HG03159 (cell line): ENCODE results near the gene LRRC4B.

Experiments used
- ATAC-seq: cut with Tn5 transposase; IDR thresholded peaks from one replicate; pipeline ENCODE4 v1.9.1; 2021; ENCODE audit warnings: mild to moderate bottlenecking, moderate library complexity; ENCODE audit not compliant: unreplicated experiment

Gene LRRC4B

DNA sequence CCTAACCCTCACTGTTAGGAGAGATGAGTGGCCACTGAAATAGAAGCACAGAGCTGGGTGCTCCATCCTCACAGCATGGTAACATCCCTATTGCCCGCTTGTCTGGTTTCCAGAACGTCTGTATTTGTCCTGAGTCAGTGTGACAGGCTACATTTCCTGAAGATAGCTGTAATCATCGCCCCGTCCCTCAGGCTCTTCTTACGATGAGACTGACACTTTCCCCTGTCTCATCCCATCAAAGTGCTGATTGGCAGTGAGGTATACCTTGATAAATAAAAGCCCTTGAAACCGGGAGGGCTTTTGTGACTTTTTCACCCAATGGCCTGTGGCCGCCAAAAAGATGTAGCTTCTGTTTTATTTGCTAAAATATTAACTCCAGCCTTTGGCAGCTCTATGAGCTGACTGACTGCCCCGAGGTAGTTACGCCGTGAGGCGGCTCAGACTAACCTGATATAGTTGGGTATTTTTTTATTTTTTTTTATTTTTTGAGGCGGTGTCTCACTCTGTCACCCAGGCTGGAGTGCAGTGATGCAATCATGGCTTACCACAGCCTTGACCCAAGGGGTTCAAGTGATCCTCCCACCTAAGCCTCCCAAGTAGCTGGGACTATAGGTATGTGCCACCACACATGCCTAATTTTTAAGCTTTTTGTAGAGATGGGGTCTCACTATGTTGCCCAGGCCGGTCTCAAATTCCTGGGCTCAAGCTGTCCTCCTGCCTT, 5.7 kb upstream of the LRRC4B start:
- ATAC-seq: no peak

DNA sequence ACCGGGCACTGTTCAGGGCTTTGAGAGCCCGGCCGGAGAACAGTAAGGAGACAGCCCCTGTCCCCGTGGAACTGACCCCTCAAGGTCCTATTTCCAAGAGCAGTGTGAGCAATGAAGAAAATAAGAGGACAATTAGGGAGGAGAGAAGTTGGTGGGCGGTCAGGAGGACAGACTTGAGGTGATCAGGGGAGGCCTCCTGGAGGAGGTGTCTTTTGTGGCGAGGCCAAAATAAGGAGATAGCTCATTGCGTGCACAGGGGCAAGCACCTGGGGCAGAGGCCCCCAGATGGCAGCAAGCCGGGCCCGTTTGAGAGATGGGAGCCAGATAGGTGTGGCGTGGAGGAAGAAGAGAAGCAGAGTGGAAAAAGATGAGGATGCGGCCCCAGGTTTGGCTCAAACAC, 2.8 kb upstream of the LRRC4B start:
- no peak for ATAC-seq

DNA sequence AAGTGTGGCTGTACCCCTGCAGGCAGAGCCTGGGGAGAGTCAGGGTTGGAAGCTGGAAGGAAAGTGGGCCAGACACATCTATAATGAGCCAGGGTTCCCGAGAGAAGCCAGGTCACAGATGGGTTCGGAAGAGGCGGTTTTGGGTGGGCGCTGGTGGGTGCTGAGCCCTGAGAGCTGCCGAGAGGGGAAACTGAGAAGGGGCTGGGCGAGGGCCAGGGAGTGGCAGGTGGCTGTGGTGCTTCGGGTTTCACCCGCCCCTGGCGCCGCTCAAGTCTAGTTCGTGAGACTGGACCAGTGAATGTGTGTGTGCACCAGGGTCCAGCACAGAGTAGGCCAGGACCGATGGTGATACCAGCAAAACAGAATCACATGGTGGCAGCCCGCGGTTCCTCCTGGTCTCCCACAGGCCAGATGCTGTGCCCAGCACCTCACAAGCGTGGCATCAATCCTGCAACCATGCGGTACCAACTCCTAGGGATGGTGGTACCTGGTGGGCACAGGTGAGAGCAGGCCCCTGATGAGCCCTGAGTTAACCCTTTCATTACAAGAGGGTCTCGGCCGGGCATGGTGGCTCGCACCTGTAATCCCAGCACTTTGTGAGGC, 1.8 kb upstream of the LRRC4B start:
- ATAC-seq: no peak

DNA sequence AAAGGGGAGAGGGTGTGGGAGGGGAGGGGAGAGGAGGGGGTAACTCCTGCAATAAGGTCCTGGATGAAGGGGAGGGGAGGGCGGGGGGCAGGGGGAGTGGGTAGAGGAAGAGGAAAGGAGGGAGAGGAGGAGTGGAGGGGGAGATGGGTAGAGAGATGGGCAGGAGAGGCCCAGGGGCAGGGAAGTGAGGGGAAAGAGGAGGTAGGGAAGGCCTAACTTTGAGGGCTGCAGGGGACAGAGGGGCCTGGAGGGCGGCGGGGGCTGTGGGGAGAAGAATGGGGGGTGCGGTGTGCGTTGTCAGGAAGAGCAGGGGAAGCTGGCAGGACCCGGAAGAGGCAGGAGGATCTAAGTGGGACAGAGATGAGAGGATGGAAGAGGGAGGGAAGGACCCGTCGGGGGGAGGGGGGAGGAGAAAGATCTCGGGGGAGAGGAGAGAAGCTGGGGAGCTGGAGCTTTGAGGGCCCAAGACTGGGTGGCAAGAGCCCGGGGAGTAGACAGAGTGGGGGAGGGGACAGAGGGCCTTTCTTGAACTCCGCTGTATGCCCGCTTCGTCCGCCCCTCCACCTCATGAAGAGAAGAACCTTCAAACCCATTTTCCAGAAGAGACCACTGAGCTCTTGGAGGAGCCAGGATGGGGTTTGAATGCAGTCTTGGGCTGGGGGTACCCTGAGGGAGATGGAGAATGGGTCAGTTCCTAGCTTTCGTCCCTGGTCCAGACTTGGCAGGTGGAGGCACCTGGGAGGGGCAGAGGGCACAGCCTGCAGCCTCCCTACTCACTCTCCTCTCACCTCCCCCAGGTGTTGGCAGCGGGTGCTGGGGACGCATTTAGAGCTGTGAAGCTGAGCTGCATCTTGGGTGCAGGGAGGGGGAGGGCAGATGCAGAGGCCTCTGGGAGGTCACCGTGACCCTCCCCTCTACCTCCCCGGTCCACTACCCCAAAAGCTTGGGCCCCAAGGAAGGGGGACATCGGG, 778 bp upstream of the LRRC4B start:
- no peak for ATAC-seq

DNA sequence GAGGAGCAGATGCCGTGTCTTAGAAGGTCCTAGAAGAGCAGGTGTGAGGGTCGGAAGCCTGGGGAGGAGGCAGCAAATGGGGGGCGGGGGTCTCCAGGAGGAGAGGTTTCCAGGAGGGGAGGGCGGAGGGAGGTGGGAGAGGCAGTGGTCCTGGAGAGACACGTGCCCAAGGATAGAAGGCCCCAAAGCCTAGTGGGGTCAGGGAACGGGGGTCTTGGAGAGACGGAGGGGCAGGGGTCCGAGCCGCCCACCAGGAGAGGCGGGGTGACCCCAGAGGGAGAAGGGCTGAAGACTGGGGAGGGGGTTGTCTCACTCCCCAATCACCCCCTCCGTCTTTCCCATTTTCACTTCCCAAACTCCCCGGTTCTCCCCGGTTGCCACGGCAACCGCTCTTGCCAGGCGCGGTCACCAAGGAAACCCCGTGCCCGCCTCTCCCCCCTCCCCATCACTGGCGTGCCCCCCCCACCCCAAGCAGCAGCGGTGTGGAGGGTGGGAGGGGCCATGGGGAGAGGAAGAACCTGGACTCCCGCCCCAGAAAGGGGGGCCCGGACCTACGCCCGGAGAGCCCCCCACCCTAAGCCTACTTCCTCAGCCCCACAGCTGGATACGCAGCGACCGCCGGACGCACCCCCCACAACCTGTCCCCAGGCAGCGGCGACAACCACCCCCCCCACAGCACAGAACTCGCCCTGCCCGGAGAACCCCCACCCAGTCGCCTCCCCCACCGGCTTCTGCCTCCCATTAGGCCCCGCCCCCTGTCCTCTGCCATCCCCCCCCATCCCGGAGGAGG, 988 bp downstream of the LRRC4B start:
- ATAC-seq: no peak

DNA sequence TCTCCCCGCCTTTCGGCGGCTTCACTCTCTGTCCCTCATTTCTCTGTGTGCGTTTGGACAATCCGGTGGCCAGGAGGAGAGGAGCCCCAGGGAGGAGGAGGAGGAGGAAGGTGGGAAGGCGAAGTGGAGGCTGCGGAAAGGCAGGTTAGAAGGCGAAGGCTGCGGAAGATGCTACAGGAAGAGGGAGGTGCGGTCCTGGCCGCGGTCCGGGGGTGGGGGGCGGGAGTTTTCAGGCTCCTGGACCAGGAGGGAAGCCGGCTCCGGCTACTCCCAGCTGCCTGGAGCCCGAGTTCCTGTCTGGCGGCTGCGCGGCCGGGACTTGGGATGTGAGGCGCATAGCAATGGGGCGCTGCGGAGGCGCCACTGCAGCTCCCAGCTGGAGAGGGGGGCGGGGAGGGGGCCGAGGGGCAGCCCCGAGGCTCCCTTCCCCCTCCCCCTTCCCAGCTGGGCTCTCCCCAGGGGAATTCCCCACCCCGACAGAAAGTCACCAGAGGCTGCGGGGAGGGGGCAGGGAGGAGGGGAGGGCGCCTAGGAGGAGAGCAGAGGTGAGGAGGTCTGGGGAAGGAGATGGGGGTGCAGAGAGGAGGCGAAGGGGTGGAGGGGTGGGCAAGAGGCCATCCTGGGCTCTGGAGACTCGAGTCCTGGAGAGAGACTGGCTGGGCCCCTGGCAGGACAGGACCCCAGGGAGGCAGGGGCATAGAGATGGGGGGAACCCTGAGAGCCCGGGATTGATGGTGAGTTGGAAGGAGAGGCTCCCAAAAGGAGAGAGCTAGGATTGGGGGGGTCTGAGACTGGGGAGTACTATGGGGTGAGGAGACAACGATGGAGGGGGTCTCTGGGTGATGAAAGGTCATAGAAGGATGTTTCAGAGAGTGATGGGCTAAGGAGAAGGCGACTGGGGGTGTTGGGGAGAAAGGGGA, 2.0 kb downstream of the LRRC4B start:
- no peak for ATAC-seq

DNA sequence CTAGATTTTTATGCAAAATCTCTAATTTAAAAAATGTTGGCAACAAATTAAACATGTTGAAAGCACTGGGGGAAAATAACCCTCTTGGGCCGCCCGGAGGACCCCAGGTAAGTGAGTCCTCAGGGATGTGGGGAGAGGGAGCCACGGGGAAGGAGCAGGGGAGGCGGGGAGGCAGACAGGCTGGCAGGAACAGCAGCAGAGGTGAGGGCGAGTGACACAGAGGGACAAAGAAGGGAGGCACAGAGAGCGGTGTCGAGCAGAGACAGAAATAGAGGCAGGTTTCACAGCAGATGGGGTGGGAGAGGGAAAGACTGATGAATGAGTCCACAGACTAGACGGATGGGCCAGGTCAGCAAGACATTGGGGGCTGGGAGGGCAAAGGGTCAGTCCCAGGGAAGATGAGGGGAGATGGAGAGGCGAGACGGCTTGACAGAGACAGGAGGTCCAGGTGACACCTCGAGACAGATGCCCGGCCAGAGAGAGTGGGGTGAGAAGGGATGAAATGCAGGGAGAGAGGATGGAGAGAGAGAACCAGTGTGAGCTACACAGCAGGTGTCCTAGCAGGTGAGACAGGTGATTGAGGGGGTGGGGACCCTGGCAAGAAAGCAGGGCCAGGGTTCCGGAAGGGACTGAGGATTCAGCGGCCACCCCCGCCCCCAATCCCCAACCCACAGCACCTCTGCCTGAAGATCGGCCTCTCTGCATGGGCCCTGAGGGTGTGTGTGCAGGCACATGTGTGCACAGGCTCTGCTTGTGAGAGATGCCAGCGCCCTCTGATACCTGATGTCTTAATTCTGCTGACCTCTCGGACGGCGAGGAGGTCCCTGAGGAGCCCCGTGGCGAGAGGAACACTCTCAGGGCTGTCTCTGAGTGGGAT, 3.8 kb downstream of the LRRC4B start:
- no peak for ATAC-seq

DNA sequence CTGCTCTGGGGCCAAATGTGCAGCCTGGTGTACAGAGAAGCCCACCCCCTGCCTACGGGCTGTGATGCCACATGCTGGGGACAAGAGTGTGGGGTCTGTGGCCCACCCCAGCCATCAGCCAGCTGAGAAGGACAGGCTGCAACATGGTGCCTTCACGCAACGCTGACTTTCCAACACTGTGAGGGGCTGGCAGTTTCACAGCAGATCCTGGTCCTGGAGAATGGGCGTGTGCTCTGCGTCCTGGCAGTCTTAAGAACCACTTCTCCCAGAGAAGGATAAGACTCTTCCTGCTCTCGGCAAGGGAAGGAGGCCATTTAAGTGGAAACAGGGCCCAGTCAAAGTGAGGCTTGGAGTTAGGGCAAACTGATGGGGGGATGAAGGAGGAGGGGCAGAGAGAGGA, 4.6 kb downstream of the LRRC4B start:
- ATAC-seq: no peak

DNA sequence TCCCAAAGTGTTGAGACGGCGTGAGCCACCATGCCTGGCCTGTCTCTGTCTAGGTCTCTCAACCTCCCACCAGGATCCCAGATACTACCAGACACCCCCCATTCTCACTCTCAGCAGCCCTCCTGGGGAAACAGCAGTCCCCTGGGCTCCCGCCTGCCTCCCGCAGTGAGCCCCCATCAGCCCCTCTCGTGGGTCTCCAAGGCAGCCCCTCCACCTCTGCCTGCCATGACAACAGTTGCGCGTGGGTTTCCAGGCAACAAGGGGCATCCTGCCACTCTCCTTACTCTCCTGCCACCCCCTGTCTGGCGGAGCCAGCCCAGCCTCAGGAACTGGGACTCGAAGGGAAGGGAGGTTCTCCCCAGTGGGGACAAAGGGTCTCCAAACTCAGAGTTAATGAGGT, 5.2 kb downstream of the LRRC4B start:
- no peak for ATAC-seq

DNA sequence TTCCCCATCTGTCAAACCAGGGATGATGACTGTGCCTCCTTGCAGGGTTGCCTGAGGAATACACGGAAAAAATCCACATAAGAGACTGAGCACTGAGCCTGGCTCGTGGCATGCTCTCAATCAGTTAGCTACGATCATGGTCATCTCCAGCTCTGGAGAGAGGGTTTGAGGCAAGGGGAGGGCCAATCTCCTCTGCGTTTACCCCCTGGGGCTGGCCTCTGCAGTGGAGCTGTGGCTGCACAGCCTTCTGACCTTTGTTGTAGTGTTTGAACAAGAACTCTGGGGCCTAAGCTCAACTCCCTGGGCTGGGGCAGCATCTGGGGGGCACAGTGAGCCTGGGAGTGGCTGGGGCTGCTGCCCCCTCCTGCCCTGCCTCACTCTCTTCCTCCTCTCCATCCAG, 5.9 kb downstream of the LRRC4B start:
- ATAC-seq: no peak

DNA sequence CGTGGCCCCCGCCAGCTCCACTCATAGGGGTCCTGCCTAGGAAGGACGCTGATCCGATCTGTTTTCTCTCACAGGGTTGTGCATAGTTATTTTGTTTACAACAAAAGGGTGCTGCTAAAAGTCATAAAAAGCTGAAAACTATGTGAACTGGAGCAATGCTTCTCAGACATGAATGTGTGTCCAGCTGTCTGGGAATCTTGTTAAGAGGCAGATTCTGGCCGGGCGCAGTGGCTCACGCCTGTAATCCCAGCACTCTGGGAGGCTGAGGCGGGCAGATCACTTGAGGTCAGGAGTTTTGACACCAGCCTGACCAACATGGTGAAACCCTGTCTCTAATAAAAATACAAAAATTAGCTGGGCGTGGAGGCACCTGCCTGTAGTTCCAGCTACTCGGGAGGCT, 8.6 kb downstream of the LRRC4B start:
- no peak for ATAC-seq

DNA sequence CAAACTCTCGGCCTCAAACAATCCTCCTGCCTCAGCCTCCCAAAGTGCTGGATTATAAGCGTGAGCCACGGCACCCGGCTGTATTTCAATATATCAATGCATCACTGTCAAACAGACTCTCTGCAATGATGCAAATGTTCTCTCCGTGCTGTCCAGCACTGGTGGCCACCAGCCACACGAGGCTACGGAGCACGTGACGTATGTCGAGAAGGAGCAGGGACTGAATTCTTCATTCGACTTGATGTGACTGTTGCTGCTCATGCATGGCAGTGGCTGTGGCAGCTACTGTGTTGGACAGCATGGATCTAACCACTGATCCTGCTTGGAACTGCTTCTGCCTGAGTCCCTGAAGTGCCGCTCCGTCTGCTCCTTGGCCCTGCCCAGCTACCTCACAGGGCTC, 9.8 kb downstream of the LRRC4B start:
- ATAC-seq: no peak

DNA sequence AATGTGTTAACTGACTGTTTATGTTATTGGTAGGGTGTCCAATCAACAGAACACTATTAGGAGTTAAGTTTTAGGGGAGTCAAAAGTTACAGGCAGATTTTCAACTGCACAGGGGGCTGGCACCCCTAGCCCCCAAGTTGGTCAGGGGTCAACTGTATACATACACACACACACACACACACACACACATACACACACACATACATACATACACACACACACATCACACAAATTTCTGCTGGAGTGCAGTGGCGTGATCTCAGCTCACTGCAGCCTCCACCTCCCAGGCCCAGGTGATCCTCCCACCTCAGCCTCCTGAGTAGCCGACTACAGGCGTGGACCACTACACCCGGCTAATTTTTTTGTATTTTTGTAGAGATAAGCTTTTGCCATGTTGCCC, 10.2 kb downstream of the LRRC4B start:
- ATAC-seq: no peak

DNA sequence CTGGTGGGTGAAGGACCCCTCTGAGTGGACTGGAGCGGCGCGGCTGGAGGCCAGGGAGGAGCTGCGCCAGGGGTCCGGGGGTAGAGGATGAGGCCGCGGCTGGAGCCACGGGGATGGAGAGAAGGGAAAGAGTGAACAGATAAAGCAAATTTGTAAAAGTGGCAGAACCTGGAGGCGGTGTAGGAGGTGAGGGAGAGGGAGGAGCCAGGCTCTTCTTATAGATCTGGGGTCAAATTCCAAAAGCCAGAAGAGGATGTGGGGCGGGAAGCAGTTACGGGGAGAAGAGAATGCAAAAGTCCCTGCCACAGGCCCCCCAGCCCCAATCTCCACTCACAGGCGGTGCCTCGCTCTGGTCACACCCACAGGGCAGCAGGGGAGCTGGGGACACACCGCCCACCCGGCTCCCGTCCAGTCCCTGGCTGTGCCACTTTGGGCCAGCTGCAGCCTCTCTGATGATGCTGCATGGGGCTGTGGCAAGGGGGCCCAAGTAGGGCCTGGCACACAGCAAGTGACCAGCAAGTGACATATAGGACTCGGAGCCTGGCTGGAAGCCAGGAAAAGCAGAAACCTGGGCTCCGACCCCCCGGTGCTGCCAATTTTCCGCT, 11.1 kb downstream of the LRRC4B start:
- no peak for ATAC-seq

DNA sequence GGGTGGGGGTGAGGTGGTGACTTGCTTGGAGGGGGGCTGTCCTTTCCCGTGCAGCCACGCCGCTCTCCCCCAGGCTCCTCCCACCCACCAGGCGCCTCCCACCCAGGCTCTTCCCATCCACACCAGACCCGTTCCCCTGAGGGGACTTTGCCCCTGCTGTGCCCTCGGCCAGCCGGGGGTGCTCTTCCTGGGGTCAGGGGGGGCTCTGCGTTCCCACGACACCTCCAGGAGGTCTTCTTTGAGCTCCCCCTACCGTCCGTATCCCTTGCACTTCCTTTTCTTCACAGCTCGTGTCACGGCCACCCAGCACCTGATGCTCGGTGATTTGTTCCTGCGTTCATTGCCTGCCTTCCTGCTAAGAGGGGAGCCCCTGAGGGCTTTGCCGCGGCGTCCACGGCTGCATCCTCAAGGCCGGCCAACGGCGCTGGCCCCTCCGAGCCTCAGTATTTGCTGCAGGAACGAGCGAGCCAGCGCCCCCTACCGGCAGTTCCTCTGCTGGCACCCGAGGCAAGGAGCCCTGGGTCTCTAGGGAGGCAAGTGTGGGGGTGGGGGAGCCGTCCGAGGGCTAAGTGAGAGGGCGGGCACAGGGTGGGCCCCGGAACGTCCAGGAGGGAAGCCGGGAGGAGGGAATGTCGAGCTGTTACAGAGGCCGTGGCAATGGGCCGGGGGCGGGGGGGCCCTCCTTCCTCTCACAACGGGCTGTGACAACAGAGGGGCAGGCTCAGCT, 11.8 kb downstream of the LRRC4B start:
- no peak for ATAC-seq

DNA sequence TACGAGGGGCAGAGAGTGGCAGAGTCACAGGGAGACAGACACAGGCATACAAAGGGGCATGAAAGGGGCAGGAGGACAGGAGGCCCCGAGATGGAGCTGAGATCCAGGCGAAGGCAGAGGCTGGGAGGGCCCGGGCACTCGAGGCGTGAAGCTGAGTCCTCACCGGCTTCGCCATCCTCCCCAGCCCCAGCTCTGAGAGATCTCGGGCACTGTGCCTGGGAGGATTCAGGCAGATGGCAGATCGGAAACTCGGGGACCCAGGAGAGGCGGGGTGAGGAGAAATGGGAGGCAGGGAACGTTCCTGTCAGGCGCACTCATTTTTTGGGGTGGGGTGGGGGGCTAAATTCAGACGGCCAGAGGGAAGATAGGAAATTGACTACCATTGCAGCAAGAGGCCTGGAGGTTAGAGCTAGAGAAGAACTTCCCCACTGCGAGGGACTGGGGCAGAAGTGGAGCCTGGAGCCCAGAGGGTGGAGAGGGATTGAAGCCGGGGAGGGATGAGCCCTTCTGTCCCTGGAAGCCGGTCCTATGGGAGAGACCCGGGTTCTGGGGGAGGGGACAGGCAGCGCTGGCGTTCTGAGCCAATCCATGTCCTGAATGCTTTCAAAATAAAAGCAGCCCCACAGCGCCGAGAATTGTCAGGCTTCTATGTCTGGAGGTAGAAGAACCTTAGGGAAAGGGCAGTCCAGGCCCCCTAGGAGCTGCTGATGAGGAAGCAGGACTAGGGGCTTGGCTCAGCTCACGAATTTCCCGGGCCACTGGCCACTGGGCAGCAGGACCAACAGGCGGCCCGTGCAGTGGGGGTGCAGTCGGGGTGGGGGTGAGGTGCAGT, 12.6 kb downstream of the LRRC4B start:
- ATAC-seq: no peak

DNA sequence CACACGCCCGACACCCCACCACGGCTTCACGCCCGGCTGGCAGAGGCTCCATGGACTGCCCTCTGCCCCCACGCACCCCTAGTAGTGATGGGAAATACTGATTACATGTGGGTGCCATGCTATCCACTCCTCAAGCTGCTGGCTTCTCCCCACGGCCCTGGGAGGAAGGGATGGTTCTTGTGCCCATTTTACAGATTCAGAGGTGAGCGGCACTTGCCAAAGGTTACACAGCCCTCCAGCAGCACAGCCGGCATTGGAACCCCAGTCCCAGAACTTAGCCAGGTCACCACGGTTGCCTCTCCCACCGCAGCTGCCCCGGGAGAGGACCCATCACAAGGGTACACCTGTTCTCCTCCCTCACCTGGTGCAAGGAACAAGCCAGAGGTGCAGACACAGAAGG, 13.2 kb downstream of the LRRC4B start:
- no peak for ATAC-seq
